ENCODE results near the gene CTTN.

Gene CTTN

GRCh38 chr11:70368961-70369360, 29.4 kb upstream of the CTTN start:
- H3K79me2 ChIP-seq (ENCODE audit: insufficient read depth, low read length) = no peaks in the 10 kb centered on the region
- TF ChIP-seq CTCF (IDR thresholded peaks at IDR 0.05; ENCODE audit: low read length) = no peak
- no peak for TF ChIP-seq EZH2 (IDR thresholded peaks at IDR 0.05; ENCODE audit: borderline replicate concordance, low read length)
- H3K9me2 ChIP-seq (ENCODE audit: low read depth, low read length) = no peaks in the 10 kb centered on the region
- H3K36me3 ChIP-seq (ENCODE audit: insufficient read depth, low read length) = peaks cover 54% of the 10 kb centered on the region
- no peak overlapping the region for H3K9ac ChIP-seq (ENCODE audit: low read length)
- no peak overlapping the region for H3K4me3 ChIP-seq (ENCODE audit: low read depth, low read length, poor library complexity, severe bottlenecking)
- no peak overlapping the region for H2AFZ ChIP-seq (ENCODE audit: low read length)
- H3K27ac ChIP-seq (ENCODE audit: low read depth, low read length, poor library complexity, severe bottlenecking) = no peak overlapping the region
- peaks cover 21% of the 10 kb centered on the region for H3K4me1 ChIP-seq (ENCODE audit: insufficient read depth, low read length, severe bottlenecking)
- H4K20me1 ChIP-seq (ENCODE audit: insufficient read depth, low read length) = no peaks in the 10 kb centered on the region
- no peaks in the 10 kb centered on the region for H3K27me3 ChIP-seq (ENCODE audit: insufficient read depth, low read length)
- peaks cover 6% of the 10 kb centered on the region; the same call in 1 of the 2 replicates for H3K9me3 ChIP-seq (ENCODE audit: low read length)
- H3F3A ChIP-seq (ENCODE audit: insufficient read depth, low read length) = no peaks in the 10 kb centered on the region
- no peak overlapping the region for H3K4me2 ChIP-seq (ENCODE audit: low read length)

GRCh38 chr11:70371241-70371640, 27.1 kb upstream of the CTTN start:
- no peak overlapping the region for H3K4me2 ChIP-seq (ENCODE audit: low read length)
- no peaks in the 10 kb centered on the region for H3K4me1 ChIP-seq (ENCODE audit: insufficient read depth, low read length, severe bottlenecking)
- H3F3A ChIP-seq (ENCODE audit: insufficient read depth, low read length) = no peaks in the 10 kb centered on the region
- no peak overlapping the region for H3K9ac ChIP-seq (ENCODE audit: low read length)
- H3K27me3 ChIP-seq (ENCODE audit: insufficient read depth, low read length) = no peaks in the 10 kb centered on the region
- H2AFZ ChIP-seq (ENCODE audit: low read length) = no peak overlapping the region
- no peak overlapping the region for H3K27ac ChIP-seq (ENCODE audit: low read depth, low read length, poor library complexity, severe bottlenecking)
- H3K9me2 ChIP-seq (ENCODE audit: low read depth, low read length) = no peaks in the 10 kb centered on the region
- H3K4me3 ChIP-seq (ENCODE audit: low read depth, low read length, poor library complexity, severe bottlenecking) = no peak overlapping the region
- H3K36me3 ChIP-seq (ENCODE audit: insufficient read depth, low read length) = peaks cover 61% of the 10 kb centered on the region
- no peaks in the 10 kb centered on the region for H4K20me1 ChIP-seq (ENCODE audit: insufficient read depth, low read length)
- TF ChIP-seq EZH2 (IDR thresholded peaks at IDR 0.05; ENCODE audit: borderline replicate concordance, low read length) (no peak), CTCF (IDR thresholded peaks at IDR 0.05; ENCODE audit: low read length) (no peak)
- peaks cover 6% of the 10 kb centered on the region; the same call in 1 of the 2 replicates for H3K9me3 ChIP-seq (ENCODE audit: low read length)
- H3K79me2 ChIP-seq (ENCODE audit: insufficient read depth, low read length) = no peaks in the 10 kb centered on the region

GRCh38 chr11:70372076-70372475, 26.3 kb upstream of the CTTN start:
- no peaks in the 10 kb centered on the region for H3K27me3 ChIP-seq (ENCODE audit: insufficient read depth, low read length)
- H3K79me2 ChIP-seq (ENCODE audit: insufficient read depth, low read length) = no peaks in the 10 kb centered on the region
- no peak overlapping the region for H3K27ac ChIP-seq (ENCODE audit: low read depth, low read length, poor library complexity, severe bottlenecking)
- no peak overlapping the region for H3K4me2 ChIP-seq (ENCODE audit: low read length)
- no peak overlapping the region for H3K4me3 ChIP-seq (ENCODE audit: low read depth, low read length, poor library complexity, severe bottlenecking)
- no peaks in the 10 kb centered on the region for H4K20me1 ChIP-seq (ENCODE audit: insufficient read depth, low read length)
- TF ChIP-seq EZH2 (IDR thresholded peaks at IDR 0.05; ENCODE audit: borderline replicate concordance, low read length) = no peak
- TF ChIP-seq CTCF (IDR thresholded peaks at IDR 0.05; ENCODE audit: low read length) = no peak
- H3K9me3 ChIP-seq (ENCODE audit: low read length) = peaks cover 5% of the 10 kb centered on the region; the same call in 1 of the 2 replicates
- H3K9ac ChIP-seq (ENCODE audit: low read length) = no peak overlapping the region
- no peaks in the 10 kb centered on the region for H3F3A ChIP-seq (ENCODE audit: insufficient read depth, low read length)
- H3K36me3 ChIP-seq (ENCODE audit: insufficient read depth, low read length) = peaks cover 62% of the 10 kb centered on the region
- H3K4me1 ChIP-seq (ENCODE audit: insufficient read depth, low read length, severe bottlenecking) = no peaks in the 10 kb centered on the region
- H3K9me2 ChIP-seq (ENCODE audit: low read depth, low read length) = no peaks in the 10 kb centered on the region
- H2AFZ ChIP-seq (ENCODE audit: low read length) = no peak overlapping the region

All from OCI-LY1 (cell line).